AG10803 (cell line): ENCODE results near the gene ELOVL5.
A peak's percentile ranks its signal among the peaks of the same experiment; 100 is the strongest.

Source experiments
- DNase-seq: peaks from one replicate; pipeline ENCODE4 v3.0.0; 2010; ENCODE audit warnings: low read depth
- H3K4me3 ChIP-seq: 2 replicates; pipeline ENCODE4 v1.5.1; 2011; ENCODE audit warnings: mild to moderate bottlenecking, low read length, control low read depth
- CTCF ChIP-seq: conservative IDR thresholded peaks from 2 replicates; pipeline ENCODE4 v1.5.1; 2011; ENCODE audit warnings: mild to moderate bottlenecking, low read length, control low read depth, inconsistent platforms

Gene ELOVL5

GRCh38 chr6:53282234-53282633 is 66.5 kb downstream of the ELOVL5 start:
- no peak overlapping the region for H3K4me3 ChIP-seq
- peak; percentile 25 for DNase-seq
- no peak for TF ChIP-seq CTCF

- DNase-seq: no peak
- TF ChIP-seq CTCF: no peak
- H3K4me3 ChIP-seq: no peak overlapping the region
These were observed 67.1 kb downstream of the ELOVL5 start for GRCh38 chr6:53281518-53282215.

- no peak overlapping the region for H3K4me3 ChIP-seq
- no peak for DNase-seq
- no peak for TF ChIP-seq CTCF
These were observed 68.5 kb downstream of the ELOVL5 start for GRCh38 chr6:53280207-53280606.

GRCh38 chr6:53279293-53279692 is 69.5 kb downstream of the ELOVL5 start:
- no peak for DNase-seq
- no peak overlapping the region for H3K4me3 ChIP-seq
- TF ChIP-seq CTCF: no peak

GRCh38 chr6:53273370-53273769 is 75.4 kb downstream of the ELOVL5 start:
- no peak overlapping the region for H3K4me3 ChIP-seq
- no peak for TF ChIP-seq CTCF
- no peak for DNase-seq

GRCh38 chr6:53269827-53270226 is 78.9 kb downstream of the ELOVL5 start:
- no peak overlapping the region for H3K4me3 ChIP-seq
- TF ChIP-seq CTCF: no peak
- DNase-seq: no peak

- DNase-seq: no peak
- no peak overlapping the region for H3K4me3 ChIP-seq
These were observed 79.7 kb downstream of the ELOVL5 start for GRCh38 chr6:53268858-53269608.

More at GRCh38 chr6:53268858-53269608, 79.7 kb downstream of the ELOVL5 start:
- TF ChIP-seq CTCF: no peak
